WTC11 (cell line): Measurements from ENCODE around the gene CHRNB1.

Experiments
- CTCF ChIP-seq: fragments of 200-600 bp; IDR thresholded peaks from 2 replicates; pipeline ENCODE4 v1.8.0; 2022; ENCODE audit warnings: antibody characterized with exemption
- GABPB1 ChIP-seq: sonication (generic); formaldehyde crosslinking; IDR thresholded peaks from 2 replicates; pipeline ENCODE4 v1.8.1; 2023; ENCODE audit warnings: mild to moderate bottlenecking, missing genetic modification reagents
- NFYB ChIP-seq: sonication (generic); formaldehyde crosslinking; conservative IDR thresholded peaks from 2 replicates; pipeline ENCODE4 v1.8.0; 2022; ENCODE audit warnings: low read depth, missing genetic modification reagents
- USF1 ChIP-seq: sonication (generic); formaldehyde crosslinking; IDR thresholded peaks from 2 replicates; pipeline ENCODE4 v1.8.0; 2022; ENCODE audit warnings: mild to moderate bottlenecking, missing genetic modification reagents

GRCh38 chr17:7490144-7490543 lies 45.3 kb downstream of the CHRNB1 start:
- TF ChIP-seq USF1 (CRISPR knock-in tag) (no peak), NFYB (CRISPR knock-in tag) (no peak), CTCF (no peak), GABPB1 (no peak)
